Endothelial cell of umbilical vein (primary cell): ENCODE data around the gene CNTN5. TPM values are rescaled to one million over a fixed set of nuclear protein-coding genes. Genes with fewer than 3 reads are reported as not detected.

Experiments
- BruUV-seq: library from RNA; stranded (reverse); fragments of 400-500 nt; replicated peaks from 2 replicates; lab custom pipeline; 2021; lab: Mats Ljungman, UMichigan
- CTCF ChIA-PET: fragments of 300-600, 350-600 bp; sonication (Branson Sonifier 250); formaldehyde crosslinking; loops from one replicate; lab custom pipeline; 2021; ENCODE audit warnings: antibody characterized with exemption, inconsistent platforms; lab: Charles Lee
- POLR2A ChIA-PET: fragments of 300-600, 350-600 bp; sonication (Branson Sonifier 250); formaldehyde crosslinking; loops from one replicate; lab custom pipeline; 2021; ENCODE audit warnings: antibody characterized with exemption, inconsistent platforms; lab: Charles Lee
- DNase-seq: peaks from one replicate; pipeline ENCODE4 v3.0.0-alpha.2; 2011; ENCODE audit warnings: low read depth, low spot score
- FAIRE-seq: peaks from 2 replicates; lab custom pipeline; 2011; peaks lifted over from hg19 to GRCh38; lab: Jason Lieb, UNC
- H2AFZ ChIP-seq: 2 replicates; pipeline ENCODE4 v1.6.0; 2012; ENCODE audit warnings: low read depth, low read length, control low read depth, inconsistent platforms
- H3K27ac ChIP-seq: 2 replicates; pipeline ENCODE4 v1.5.1; 2011; ENCODE audit warnings: low read depth, mild to moderate bottlenecking, control low read depth, low read length, moderate library complexity; ENCODE audit not compliant: insufficient read depth
- H3K27me3 ChIP-seq, 2 experiments: 2 replicates each; pipeline versions ENCODE4 v1.6.0 to v1.6.1; 2011; ENCODE audit warnings: low read length in 2 of 2, mixed read lengths in 1 of 2; ENCODE audit not compliant: control insufficient read depth in 2 of 2, insufficient read depth in 2 of 2
- H3K36me3 ChIP-seq, 2 experiments: 2 replicates in 1 of 2; 3 replicates in 1 of 2; pipeline ENCODE4 v1.5.1; 2011; ENCODE audit warnings: low read length in 2 of 2, mild to moderate bottlenecking in 1 of 2, moderate library complexity in 1 of 2; ENCODE audit not compliant: control insufficient read depth in 2 of 2, insufficient read depth in 2 of 2; ENCODE audit errors: extremely low read depth in 1 of 2
- H3K4me1 ChIP-seq: 3 replicates; pipeline ENCODE4 v1.5.1; 2011; ENCODE audit warnings: mild to moderate bottlenecking, low read length; ENCODE audit not compliant: control insufficient read depth, insufficient read depth; ENCODE audit errors: extremely low read depth
- H3K4me2 ChIP-seq: 2 replicates; pipeline ENCODE4 v1.6.1; 2011; ENCODE audit warnings: low read length, control low read depth, mixed read lengths; ENCODE audit not compliant: insufficient read depth
- H3K4me3 ChIP-seq, 3 experiments: fragments of 200-600 bp in 1 of 3; sonication (generic), shearing (Covaris generic) in 1 of 3; replicated peaks in 1 of 3; 2 replicates each; pipeline ENCODE4 v1.5.1; 2011 to 2016; ENCODE audit warnings: control low read depth in 3 of 3, low read length in 3 of 3, mild to moderate bottlenecking in 2 of 3, inconsistent platforms in 1 of 3, low read depth in 1 of 3, moderate library complexity in 1 of 3; ENCODE audit not compliant: insufficient read depth in 1 of 3
- H3K79me2 ChIP-seq: 2 replicates; pipeline ENCODE4 v1.6.0; 2012; ENCODE audit warnings: low read length, inconsistent platforms; ENCODE audit not compliant: control insufficient read depth, insufficient read depth
- H3K9ac ChIP-seq: replicated peaks from 2 replicates; pipeline ENCODE3; 2011; ENCODE audit warnings: low read length, control low read depth; ENCODE audit not compliant: insufficient read depth; ENCODE audit errors: extremely low read depth
- H3K9me1 ChIP-seq: replicated peaks from 3 replicates; pipeline ENCODE4 v1.6.0; 2011; ENCODE audit warnings: mild to moderate bottlenecking, low read length; ENCODE audit not compliant: control insufficient read depth, insufficient read depth; ENCODE audit errors: extremely low read depth
- H3K9me3 ChIP-seq: replicated peaks from 2 replicates; pipeline ENCODE4 v1.5.1; 2012; ENCODE audit warnings: low read length, inconsistent platforms; ENCODE audit not compliant: control insufficient read depth, insufficient read depth
- H4K20me1 ChIP-seq: replicated peaks from 2 replicates; pipeline ENCODE3; 2011; ENCODE audit warnings: mild to moderate bottlenecking, low read length; ENCODE audit not compliant: control insufficient read depth, insufficient read depth; ENCODE audit errors: extremely low read depth
- CTCF ChIP-seq, 2 donors: IDR thresholded peaks; 1 replicate in 1 of 2; 2 replicates in 1 of 2; pipeline ENCODE4 v1.5.1; 2011; ENCODE audit warnings: low read length in 2 of 2, mild to moderate bottlenecking in 2 of 2, moderate library complexity in 2 of 2, control low read depth in 1 of 2, inconsistent platforms in 1 of 2, low read depth in 1 of 2; ENCODE audit not compliant: insufficient read depth in 1 of 2; ENCODE audit errors: extremely low read depth in 1 of 2
- EZH2 ChIP-seq: IDR thresholded peaks from 2 replicates; pipeline ENCODE4 v1.6.1; 2012; ENCODE audit warnings: borderline replicate concordance, low read depth, mild to moderate bottlenecking, moderate library complexity, low read length, inconsistent platforms; ENCODE audit not compliant: severe bottlenecking
- FOS ChIP-seq: IDR thresholded peaks from 2 replicates; pipeline ENCODE4 v1.6.1; 2011; ENCODE audit warnings: mild to moderate bottlenecking, low read length, moderate library complexity, borderline replicate concordance; ENCODE audit not compliant: insufficient read depth
- GATA2 ChIP-seq: IDR thresholded peaks from 2 replicates; pipeline ENCODE4 v1.7.0; 2011; ENCODE audit warnings: low read depth, mild to moderate bottlenecking, moderate library complexity, mixed read lengths, low read length; ENCODE audit not compliant: insufficient read length, insufficient read depth
- JUN ChIP-seq: IDR thresholded peaks from 2 replicates; pipeline ENCODE4 v1.6.1; 2011; ENCODE audit warnings: borderline replicate concordance, low read depth; ENCODE audit not compliant: insufficient read length, insufficient read depth
- MAX ChIP-seq: IDR thresholded peaks from 2 replicates; pipeline ENCODE4 v1.6.1; 2011; ENCODE audit not compliant: insufficient read depth, insufficient read length
- MYC ChIP-seq: IDR thresholded peaks from one replicate; pipeline ENCODE4 v1.6.1; 2011; ENCODE audit warnings: mild to moderate bottlenecking, low read depth, low read length
- POLR2A ChIP-seq: IDR thresholded peaks from 2 replicates; pipeline ENCODE4 v1.6.1; 2012; ENCODE audit warnings: low read depth, mild to moderate bottlenecking, control low read depth, low read length
- POLR2AphosphoS5 ChIP-seq: IDR thresholded peaks from 2 replicates; pipeline ENCODE4 v1.6.1; 2012; ENCODE audit warnings: low read depth, mild to moderate bottlenecking, control low read depth, low read length, moderate library complexity; ENCODE audit not compliant: insufficient read depth
- dilution Hi-C: fragments of 300-500 bp; cut with MboI; formaldehyde crosslinking; loops from one replicate; pipeline ENCODE4 v1.15.0; 2019; ENCODE audit warnings: low sequenced_read_pairs; ENCODE audit not compliant: extremely low pct_ligation_motif_present
- intact Hi-C: fragments of 100-400 bp; cut with micrococcal nuclease; formaldehyde crosslinking; loops from one replicate; pipeline ENCODE4 v1.10.0; 2022
- polyA plus RNA-seq, 4 experiments: library from polyadenylated mRNA; depleted of rRNA in 3 of 4; stranded (reverse) in 3 of 4; unstranded in 1 of 4; fragments of >200 nt; gene quantifications; 2 replicates each; pipeline versions ENCODE4 v1.2.1 to v1.2.3, GENCODE V29; 2011 to 2012; ENCODE audit warnings: missing spikeins in 1 of 4
- total RNA-seq: library from RNA; stranded (reverse); gene quantifications from 2 replicates; pipeline ENCODE4 v1.2.3, GENCODE V29; 2021

CNTN5 gene
- total and polyA plus RNA-seq, 2 donors (not counting 3 experiments of a cell fraction or from before 2014, with no cell fraction given), result not detected

- Histone ChIP-seq H3K9me1 (no peaks in the 10 kb centered on the region), H3K9ac (no peak overlapping the region), H3K4me1 (no peaks in the 10 kb centered on the region), H3K79me2 (no peaks in the 10 kb centered on the region), H2AFZ (no peak overlapping the region), H3K4me3 (no peak overlapping the region), H3K9me3 (peaks cover 3% of the 10 kb centered on the region), H3K27me3 (no peaks in the 10 kb centered on the region), H3K36me3 (no peaks in the 10 kb centered on the region), H4K20me1 (no peaks in the 10 kb centered on the region), H3K4me2 (no peak overlapping the region), H3K27ac (no peak overlapping the region)
- ChIA-PET POLR2A (no interaction called here), CTCF (no interaction called here)
- dilution Hi-C loops, result no loop called here
- TF ChIP-seq MYC, result no peak
- TF ChIP-seq EZH2, result no peak
- no peak for TF ChIP-seq POLR2AphosphoS5
- TF ChIP-seq FOS, result no peak
- TF ChIP-seq GATA2, result no peak
- TF ChIP-seq POLR2A, result no peak
- TF ChIP-seq CTCF (IDR thresholded peaks at IDR 0.05; ENCODE audit: extremely low read depth in 1 of 2, insufficient read depth in 1 of 2, low read depth in 1 of 2, low read length in 2 of 2), result no peak
- TF ChIP-seq MAX, result no peak
- no peak for TF ChIP-seq JUN
- no peak for DNase-seq
- intact Hi-C loops, result no loop called here
- no peak for FAIRE-seq
- no TSS peak for BruUV-seq
Observed at GRCh38 chr11:100098560-100098959, 1077.8 kb downstream of the CNTN5 start.
